Stomach (tissue), 4 donors: ENCODE results near the gene SNTN.

Experiments
- CTCF ChIP-seq, 7 experiments: fragments of 450-650 bp in 4 of 7; fragments of 200-600 bp in 3 of 7; sonication (generic) in 3 of 7; IDR thresholded peaks; one replicate each; pipeline ENCODE4 v1.5.1; 2016 to 2019; ENCODE audit warnings: antibody characterized with exemption in 7 of 7, control low read depth in 2 of 7, mild to moderate bottlenecking in 1 of 7
- POLR2A ChIP-seq, 4 donors: fragments of 450-650 bp; IDR thresholded peaks; one replicate each; pipeline ENCODE4 v1.6.1; 2016; ENCODE audit warnings: antibody characterized with exemption in 4 of 4, control low read depth in 2 of 4, mild to moderate bottlenecking in 1 of 4, moderate library complexity in 1 of 4

DNA sequence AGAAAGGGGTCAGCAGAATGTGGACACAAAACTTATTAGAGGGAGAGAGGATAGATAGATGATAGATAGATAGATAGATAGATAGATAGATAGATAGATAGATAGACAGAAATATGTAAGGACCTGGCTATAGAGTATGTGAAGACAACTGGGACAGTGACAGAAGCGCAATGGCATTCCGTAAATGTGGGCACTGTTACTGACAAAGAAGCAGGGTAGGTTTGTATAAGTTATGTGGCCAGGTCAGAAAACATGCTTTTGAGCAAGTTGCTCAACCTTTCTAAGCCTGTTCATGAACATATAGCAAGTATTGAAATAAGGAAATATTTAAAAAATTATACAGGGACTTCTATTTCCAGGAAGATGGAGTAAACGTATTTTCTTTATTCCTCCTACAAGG, 17.3 kb upstream of the SNTN start:
- TF ChIP-seq CTCF (IDR thresholded peaks at IDR 0.05) (no peak), POLR2A (IDR thresholded peaks at IDR 0.05) (no peak)
